B cell (primary cell): ENCODE data around the gene NEURL2. TPM values are rescaled to one million over a fixed set of nuclear protein-coding genes. Genes with fewer than 3 reads are reported as not detected.

Source experiments
- ATAC-seq: fragments of 200-7000 bp; cut with Tn5 transposase; one replicate; pipeline ENCODE4 v1.10.0; 2021; ENCODE audit warnings: low read depth, mild to moderate bottlenecking, moderate number of reproducible peaks, moderate library complexity
- CTCF ChIA-PET: fragments of 350-600 bp; sonication (Branson Sonifier 250); formaldehyde crosslinking; loops from one replicate; lab custom pipeline; 2021; ENCODE audit warnings: antibody characterized with exemption, inconsistent platforms; lab: Charles Lee
- POLR2A ChIA-PET: fragments of 350-600 bp; sonication (Branson Sonifier 250); formaldehyde crosslinking; loops from one replicate; lab custom pipeline; 2021; ENCODE audit warnings: antibody characterized with exemption; lab: Charles Lee
- DNase-seq: peaks from one replicate; pipeline ENCODE4 v3.0.0; 2013
- H2AFZ ChIP-seq: 2 replicates; pipeline ENCODE4 v1.6.1; 2012; ENCODE audit warnings: mild to moderate bottlenecking, low read depth, low read length; ENCODE audit not compliant: insufficient read depth, poor library complexity, severe bottlenecking
- H3K27ac ChIP-seq, 2 donors: 1 replicate in 1 of 2; 2 replicates in 1 of 2; pipeline ENCODE4 v1.5.1; 2012 to 2013; ENCODE audit warnings: low read length in 2 of 2, mild to moderate bottlenecking in 2 of 2, moderate library complexity in 1 of 2
- H3K27me3 ChIP-seq, 4 experiments: fragments of 200-600 bp in 1 of 4; sonication (generic) in 1 of 4; replicated peaks in 1 of 4; 1 replicate in 2 of 4; 2 replicates in 2 of 4; pipeline versions ENCODE4 v1.6.1 to v1.7.0; 2013 to 2016; ENCODE audit warnings: low read length in 3 of 4, mild to moderate bottlenecking in 2 of 4, mixed read lengths in 1 of 4, moderate library complexity in 1 of 4; ENCODE audit not compliant: insufficient read depth in 4 of 4, control insufficient read depth in 3 of 4; ENCODE audit errors: control extremely low read depth in 1 of 4
- H3K36me3 ChIP-seq, 2 experiments: replicated peaks in 1 of 2; 1 replicate in 1 of 2; 2 replicates in 1 of 2; pipeline versions ENCODE4 v1.6.1 to v1.7.1; 2013; ENCODE audit warnings: low read length in 1 of 2; ENCODE audit not compliant: insufficient read depth in 2 of 2, control insufficient read depth in 1 of 2; ENCODE audit errors: control extremely low read depth in 1 of 2, extremely low read depth in 1 of 2
- H3K4me1 ChIP-seq, 2 donors: fragments of 200-600 bp in 1 of 2; sonication (generic) in 1 of 2; 1 replicate in 1 of 2; 2 replicates in 1 of 2; pipeline versions ENCODE4 v1.5.1 to v1.6.1; 2013 to 2017; ENCODE audit warnings: low read length in 2 of 2; ENCODE audit not compliant: control insufficient read depth in 2 of 2, insufficient read depth in 2 of 2
- H3K4me2 ChIP-seq: replicated peaks from 2 replicates; pipeline ENCODE3; 2012; ENCODE audit warnings: mild to moderate bottlenecking, low read depth, low read length; ENCODE audit not compliant: poor library complexity, severe bottlenecking
- H3K4me3 ChIP-seq, 5 experiments: fragments of 200-600 bp in 1 of 5; sonication (generic) in 1 of 5; 1 replicate in 3 of 5; 2 replicates in 2 of 5; pipeline versions ENCODE4 v1.5.1 to v1.7.0; 2011 to 2016; ENCODE audit warnings: low read length in 4 of 5, mild to moderate bottlenecking in 4 of 5, low read depth in 2 of 5, control low read depth in 1 of 5, moderate library complexity in 1 of 5; ENCODE audit not compliant: insufficient read depth in 1 of 5; ENCODE audit errors: control extremely low read depth in 1 of 5, extremely low read depth in 1 of 5
- H3K79me2 ChIP-seq: fragments of 200-600 bp; sonication (generic); one replicate; pipeline ENCODE4 v1.6.0; 2016; ENCODE audit warnings: low read length; ENCODE audit not compliant: control insufficient read depth, insufficient read depth
- H3K9ac ChIP-seq: fragments of 200-600 bp; sonication (generic); 2 replicates; pipeline ENCODE4 v1.6.1; 2017; ENCODE audit warnings: mild to moderate bottlenecking, low read length, moderate library complexity
- H3K9me3 ChIP-seq, 3 donors: one replicate each; pipeline versions ENCODE4 v1.6.1 to v1.7.1; 2013; ENCODE audit warnings: low read length in 2 of 3; ENCODE audit not compliant: control insufficient read depth in 2 of 3, insufficient read depth in 1 of 3; ENCODE audit errors: control extremely low read depth in 1 of 3
- H4K20me1 ChIP-seq: 2 replicates; pipeline ENCODE4 v1.6.0; 2012; ENCODE audit warnings: mild to moderate bottlenecking, low read length; ENCODE audit not compliant: insufficient read depth, control insufficient read depth, poor library complexity, severe bottlenecking
- H3K27ac Mint-ChIP-seq: one replicate; pipeline ENCODE4 v1.8.0; 2021; ENCODE audit warnings: mixed read lengths
- H3K27me3 Mint-ChIP-seq: one replicate; pipeline ENCODE4 v1.8.0; 2021; ENCODE audit warnings: mixed read lengths
- H3K4me1 Mint-ChIP-seq: one replicate; pipeline ENCODE4 v1.8.0; 2021; ENCODE audit warnings: mixed read lengths
- H3K4me3 Mint-ChIP-seq: one replicate; pipeline ENCODE4 v1.8.0; 2021; ENCODE audit warnings: mixed read lengths
- H3K9me3 Mint-ChIP-seq: one replicate; pipeline ENCODE4 v1.8.0; 2022; ENCODE audit warnings: mixed read lengths; ENCODE audit not compliant: insufficient read depth
- CTCF ChIP-seq: fragments of 200-600 bp; IDR thresholded peaks from one replicate; pipeline ENCODE4 v1.8.0; 2022; ENCODE audit warnings: antibody characterized with exemption, mild to moderate bottlenecking
- EZH2 ChIP-seq: IDR thresholded peaks from 2 replicates; pipeline ENCODE4 v1.6.1; 2012; ENCODE audit warnings: borderline replicate concordance, low read depth, mild to moderate bottlenecking, moderate library complexity, low read length; ENCODE audit not compliant: insufficient read depth, poor library complexity, severe bottlenecking
- WGBS: methylation state at CpG from one replicate; pipeline ENCODE4 v1.1.5; 2013; ENCODE audit warnings: missing lambda C conversion rate; ENCODE audit not compliant: insufficient coverage; 5-methylcytosine and 5-hydroxymethylcytosine counted together
- intact Hi-C: fragments of 100-400 bp; cut with micrococcal nuclease; formaldehyde crosslinking; loops from one replicate; pipeline ENCODE4 v1.10.0; 2022
- polyA plus RNA-seq: library from polyadenylated mRNA; depleted of rRNA; stranded (reverse); fragments of >200 nt; gene quantifications from 2 replicates; pipeline ENCODE4 v1.2.3, GENCODE V29; 2012
- total RNA-seq, 2 donors: library from RNA; stranded (reverse); fragments of 120-200 nt in 1 of 2; gene quantifications; 1 replicate in 1 of 2; 2 replicates in 1 of 2; pipeline versions ENCODE4 v1.2.3 to v1.2.4, GENCODE V29; 2013 to 2022

Gene NEURL2
- total and polyA plus RNA-seq, 2 donors (not counting 1 experiment from before 2014, with no cell fraction given) = 3.3 to 5.4 TPM

- DNase-seq (no peak), ATAC-seq (no peak)
- Histone ChIP-seq H3K27ac (no peak overlapping the region), H3K9ac (no peak overlapping the region), H3K36me3 (no peaks in the 10 kb centered on the region), H3K79me2 (no peaks in the 10 kb centered on the region), H2AFZ (no peak overlapping the region), H3K27me3 (peaks cover 0 to 11% (median 5%) of the 10 kb centered on the region in 4 experiments), H3K4me1 (peaks cover 13 to 26% of the 10 kb centered on the region in 2 donors), H3K9me3 (peaks cover 0 to 11% (median 0%) of the 10 kb centered on the region in 3 donors), H4K20me1 (no peaks in the 10 kb centered on the region), H3K4me2 (no peak overlapping the region), H3K4me3 (no peak overlapping the region)
- peaks cover 2% of the 10 kb centered on the region for H3K27me3 Mint-ChIP-seq
- ChIA-PET CTCF (no interaction called here), POLR2A (no interaction called here)
- H3K4me3 Mint-ChIP-seq = no peak overlapping the region
- H3K27ac Mint-ChIP-seq = no peak overlapping the region
- TF ChIP-seq EZH2 (no peak), CTCF (no peak)
- intact Hi-C loops = no loop called here
- no peaks in the 10 kb centered on the region for H3K9me3 Mint-ChIP-seq
- 97% methylated on average over 14 of the region's 17 CpGs for WGBS
- H3K4me1 Mint-ChIP-seq = peaks cover 25% of the 10 kb centered on the region
Observed at GRCh38 chr20:45907219-45907948, 16.4 kb upstream of the NEURL2 start.

GRCh38 chr20:45905505-45906079 lies 14.6 kb upstream of the NEURL2 start:
- Histone ChIP-seq H3K27ac (no peak overlapping the region), H3K27me3 (no peaks in the 10 kb centered on the region), H3K4me3 (no peak overlapping the region), H3K4me2 (no peak overlapping the region), H3K36me3 (no peaks in the 10 kb centered on the region), H3K4me1 (peaks cover 0 to 12% of the 10 kb centered on the region in 2 donors), H4K20me1 (no peaks in the 10 kb centered on the region), H2AFZ (no peak overlapping the region), H3K9me3 (no peaks in the 10 kb centered on the region), H3K79me2 (no peaks in the 10 kb centered on the region), H3K9ac (no peak overlapping the region)
- Mint-ChIP-seq H3K4me3 (no peak overlapping the region), H3K4me1 (peaks cover 11% of the 10 kb centered on the region), H3K27me3 (no peaks in the 10 kb centered on the region), H3K9me3 (no peaks in the 10 kb centered on the region), H3K27ac (no peak overlapping the region)
- POLR2A ChIA-PET = no interaction called here
- WGBS = 96% methylated on average over 7 of the region's 8 CpGs
- CTCF ChIA-PET = interaction anchor here (1.0 kb wide), 1 partner anchor 17 kb away, joined by 7 read pairs; no protein-coding TSS in a partner anchor
- DNase-seq (no peak), ATAC-seq (no peak)
- intact Hi-C loops = no loop called here
- TF ChIP-seq CTCF = no peak
- TF ChIP-seq EZH2 = no peak
